K562 (cell line): ENCODE results near the gene DAB2. TPM values are rescaled to one million over a fixed set of nuclear protein-coding genes. Genes with fewer than 3 reads are reported as not detected.

Experiments used
- CC2D1A ChIP-seq: fragments of 450-650 bp; IDR thresholded peaks from 2 replicates; pipeline ENCODE4 v1.6.1; 2017; ENCODE audit warnings: mild to moderate bottlenecking
- CTCF ChIP-seq, 3 experiments: IDR thresholded peaks in 2 of 3; conservative IDR thresholded peaks in 1 of 3; 2 replicates each; pipeline ENCODE4 v1.5.1; 2011 to 2012; ENCODE audit warnings: low read length in 3 of 3, mild to moderate bottlenecking in 3 of 3, control low read depth in 2 of 3, improper control_type of control experiment in 1 of 3, inconsistent platforms in 1 of 3, low read depth in 1 of 3, mixed read lengths in 1 of 3, moderate library complexity in 1 of 3; ENCODE audit not compliant: insufficient read depth in 2 of 3
- DLX4 ChIP-seq: fragments of 250-450 bp; sonication (Bioruptor Pico); IDR thresholded peaks from 2 replicates; pipeline ENCODE4 v1.6.1; 2021; ENCODE audit warnings: mild to moderate bottlenecking
- ELF1 ChIP-seq: fragments of 200-800 bp; sonication (Bioruptor generic); IDR thresholded peaks from 2 replicates; pipeline ENCODE4 v1.6.1; 2016; ENCODE audit warnings: missing genetic modification characterization, missing compliant biosample characterization
- FOXK2 ChIP-seq, 2 experiments: fragments of 450-650 bp; IDR thresholded peaks in 1 of 2; conservative IDR thresholded peaks in 1 of 2; 2 replicates each; pipeline ENCODE4 v1.6.1; 2016; ENCODE audit warnings: low read depth in 2 of 2, mild to moderate bottlenecking in 1 of 2
- NR0B1 ChIP-seq: fragments of 450-650 bp; IDR thresholded peaks from one replicate; pipeline ENCODE4 v1.6.1; 2018; ENCODE audit warnings: mild to moderate bottlenecking, moderate library complexity; ENCODE audit not compliant: partially characterized antibody
- PKNOX1 ChIP-seq: fragments of 450-650 bp; IDR thresholded peaks from 2 replicates; pipeline ENCODE4 v1.6.1; 2016
- TRIM28 ChIP-seq: fragments of 450-650 bp; IDR thresholded peaks from 2 replicates; pipeline ENCODE4 v1.6.1; 2017
- polyA plus RNA-seq, 8 experiments: library from polyadenylated mRNA; depleted of rRNA in 4 of 8; stranded (reverse) in 5 of 8; unstranded in 3 of 8; fragments of >200 nt; fragmentation: Nextera tagmentation in 2 of 8; fragmentation: Illumina TruSeq in 1 of 8; extraction: Ambion mirVana in 2 of 8; extraction: Trizol in 1 of 8; gene quantifications; 2 replicates each; pipeline versions ENCODE4 v1.2.1 to v1.2.3, GENCODE V29; 2011 to 2014; ENCODE audit warnings: inconsistent platforms in 1 of 8, missing spikeins in 1 of 8
- total RNA-seq, 7 experiments: library from RNA; depleted of rRNA in 6 of 7; stranded (reverse); fragments of >200 nt in 6 of 7; fragmentation: Illumina TruSeq in 2 of 7; extraction: Trizol in 2 of 7; gene quantifications; 2 replicates each; pipeline versions ENCODE4 v1.2.1 to v1.2.3, GENCODE V29; 2011 to 2021; ENCODE audit warnings: low replicate concordance in 1 of 7
- TF ChIP-seq, protein P1 (sequence below): sonication (generic); formaldehyde crosslinking; IDR thresholded peaks from 2 replicates; pipeline ENCODE4 v1.4.0; 2020; ENCODE audit warnings: mild to moderate bottlenecking, missing genetic modification reagents
- TF ChIP-seq, protein P2 (sequence below): sonication (generic); formaldehyde crosslinking; IDR thresholded peaks from 2 replicates; pipeline ENCODE4 v1.8.0; 2023; ENCODE audit warnings: missing genetic modification reagents, mild to moderate bottlenecking, borderline replicate concordance

DAB2 gene
- total and polyA plus RNA-seq, 9 of the 15 experiments (the other 6 are each of a cell fraction or from before 2014, with no cell fraction given) = 6.6 to 29.9 (median 24.1) TPM

GRCh38 chr5:39381376-39381775 lies 43.4 kb downstream of the DAB2 start (continued):
- TF ChIP-seq CTCF (IDR thresholded peaks at IDR 0.05 in 2 of 3, conservative IDR thresholded peaks at IDR 0.05 in 1 of 3; ENCODE audit: insufficient read depth in 2 of 3, low read depth in 1 of 3, low read length in 3 of 3) = peak; percentile 22 to 28 (median 24); a peak in 3 of 6 replicates
- TF ChIP-seq, protein P1, sequence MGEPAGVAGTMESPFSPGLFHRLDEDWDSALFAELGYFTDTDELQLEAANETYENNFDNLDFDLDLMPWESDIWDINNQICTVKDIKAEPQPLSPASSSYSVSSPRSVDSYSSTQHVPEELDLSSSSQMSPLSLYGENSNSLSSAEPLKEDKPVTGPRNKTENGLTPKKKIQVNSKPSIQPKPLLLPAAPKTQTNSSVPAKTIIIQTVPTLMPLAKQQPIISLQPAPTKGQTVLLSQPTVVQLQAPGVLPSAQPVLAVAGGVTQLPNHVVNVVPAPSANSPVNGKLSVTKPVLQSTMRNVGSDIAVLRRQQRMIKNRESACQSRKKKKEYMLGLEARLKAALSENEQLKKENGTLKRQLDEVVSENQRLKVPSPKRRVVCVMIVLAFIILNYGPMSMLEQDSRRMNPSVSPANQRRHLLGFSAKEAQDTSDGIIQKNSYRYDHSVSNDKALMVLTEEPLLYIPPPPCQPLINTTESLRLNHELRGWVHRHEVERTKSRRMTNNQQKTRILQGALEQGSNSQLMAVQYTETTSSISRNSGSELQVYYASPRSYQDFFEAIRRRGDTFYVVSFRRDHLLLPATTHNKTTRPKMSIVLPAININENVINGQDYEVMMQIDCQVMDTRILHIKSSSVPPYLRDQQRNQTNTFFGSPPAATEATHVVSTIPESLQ (CRISPR knock-in tag) = no peak
- TF ChIP-seq NR0B1 = no peak
- TF ChIP-seq, protein P2, sequence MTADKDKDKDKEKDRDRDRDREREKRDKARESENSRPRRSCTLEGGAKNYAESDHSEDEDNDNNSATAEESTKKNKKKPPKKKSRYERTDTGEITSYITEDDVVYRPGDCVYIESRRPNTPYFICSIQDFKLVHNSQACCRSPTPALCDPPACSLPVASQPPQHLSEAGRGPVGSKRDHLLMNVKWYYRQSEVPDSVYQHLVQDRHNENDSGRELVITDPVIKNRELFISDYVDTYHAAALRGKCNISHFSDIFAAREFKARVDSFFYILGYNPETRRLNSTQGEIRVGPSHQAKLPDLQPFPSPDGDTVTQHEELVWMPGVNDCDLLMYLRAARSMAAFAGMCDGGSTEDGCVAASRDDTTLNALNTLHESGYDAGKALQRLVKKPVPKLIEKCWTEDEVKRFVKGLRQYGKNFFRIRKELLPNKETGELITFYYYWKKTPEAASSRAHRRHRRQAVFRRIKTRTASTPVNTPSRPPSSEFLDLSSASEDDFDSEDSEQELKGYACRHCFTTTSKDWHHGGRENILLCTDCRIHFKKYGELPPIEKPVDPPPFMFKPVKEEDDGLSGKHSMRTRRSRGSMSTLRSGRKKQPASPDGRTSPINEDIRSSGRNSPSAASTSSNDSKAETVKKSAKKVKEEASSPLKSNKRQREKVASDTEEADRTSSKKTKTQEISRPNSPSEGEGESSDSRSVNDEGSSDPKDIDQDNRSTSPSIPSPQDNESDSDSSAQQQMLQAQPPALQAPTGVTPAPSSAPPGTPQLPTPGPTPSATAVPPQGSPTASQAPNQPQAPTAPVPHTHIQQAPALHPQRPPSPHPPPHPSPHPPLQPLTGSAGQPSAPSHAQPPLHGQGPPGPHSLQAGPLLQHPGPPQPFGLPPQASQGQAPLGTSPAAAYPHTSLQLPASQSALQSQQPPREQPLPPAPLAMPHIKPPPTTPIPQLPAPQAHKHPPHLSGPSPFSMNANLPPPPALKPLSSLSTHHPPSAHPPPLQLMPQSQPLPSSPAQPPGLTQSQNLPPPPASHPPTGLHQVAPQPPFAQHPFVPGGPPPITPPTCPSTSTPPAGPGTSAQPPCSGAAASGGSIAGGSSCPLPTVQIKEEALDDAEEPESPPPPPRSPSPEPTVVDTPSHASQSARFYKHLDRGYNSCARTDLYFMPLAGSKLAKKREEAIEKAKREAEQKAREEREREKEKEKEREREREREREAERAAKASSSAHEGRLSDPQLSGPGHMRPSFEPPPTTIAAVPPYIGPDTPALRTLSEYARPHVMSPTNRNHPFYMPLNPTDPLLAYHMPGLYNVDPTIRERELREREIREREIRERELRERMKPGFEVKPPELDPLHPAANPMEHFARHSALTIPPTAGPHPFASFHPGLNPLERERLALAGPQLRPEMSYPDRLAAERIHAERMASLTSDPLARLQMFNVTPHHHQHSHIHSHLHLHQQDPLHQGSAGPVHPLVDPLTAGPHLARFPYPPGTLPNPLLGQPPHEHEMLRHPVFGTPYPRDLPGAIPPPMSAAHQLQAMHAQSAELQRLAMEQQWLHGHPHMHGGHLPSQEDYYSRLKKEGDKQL (CRISPR knock-in tag) = no peak
- no peak for TF ChIP-seq CC2D1A
- TF ChIP-seq FOXK2 (conservative IDR thresholded peaks at IDR 0.05 in 1 of 2, IDR thresholded peaks at IDR 0.05 in 1 of 2; ENCODE audit: low read depth in 2 of 2) = no peak
- TF ChIP-seq PKNOX1 = peak; percentile 73
- no peak for TF ChIP-seq TRIM28
- no peak for TF ChIP-seq ELF1 (tag)
- TF ChIP-seq DLX4 (CRISPR knock-in tag) = no peak
